Hematopoietic multipotent progenitor cell treated with erythropoietin and hydrocortisone succinate and interleukin-3 and kit ligand, for 6 days (in vitro differentiated cells): Measurements from ENCODE around the gene ELP4.

Experiments used
- DNase-seq: peaks from one replicate; pipeline ENCODE4 v3.0.0-alpha.2; 2015

The ELP4 gene

GRCh38 chr11:31802990-31803812, 293.6 kb downstream of the ELP4 start:
- DNase-seq: no peak

GRCh38 chr11:31803813-31804311, 294.3 kb downstream of the ELP4 start:
- no peak for DNase-seq

GRCh38 chr11:31804312-31805036, 294.9 kb downstream of the ELP4 start:
- DNase-seq: no peak

GRCh38 chr11:31805037-31805628, 295.6 kb downstream of the ELP4 start:
- DNase-seq: no peak

- DNase-seq: no peak
These were observed 296.1 kb downstream of the ELP4 start for GRCh38 chr11:31805629-31806185.

- no peak for DNase-seq
These were observed 296.8 kb downstream of the ELP4 start for GRCh38 chr11:31806186-31806927.

- DNase-seq: no peak
These were observed 297.6 kb downstream of the ELP4 start for GRCh38 chr11:31806928-31807798.

- DNase-seq: no peak
These were observed 298.5 kb downstream of the ELP4 start for GRCh38 chr11:31807799-31808667.

- no peak for DNase-seq
These were observed 299.4 kb downstream of the ELP4 start for GRCh38 chr11:31808721-31809540.

GRCh38 chr11:31809541-31809856, 299.9 kb downstream of the ELP4 start:
- DNase-seq: no peak

- no peak for DNase-seq
These were observed 300.6 kb downstream of the ELP4 start for GRCh38 chr11:31809857-31810778.

- peak; percentile 75 for DNase-seq
These were observed 301.4 kb downstream of the ELP4 start, which contains the start of gene PAX6 for GRCh38 chr11:31810779-31811647. Gene PAX6, minus strand, starts transcription at chr11:31811322. Its CDS starts 4,911 bp downstream, at chr11:31806411.

GRCh38 chr11:31812383-31813381, 303.1 kb downstream of the ELP4 start:
- no peak for DNase-seq

- DNase-seq: no peak
These were observed 304.0 kb downstream of the ELP4 start for GRCh38 chr11:31813391-31814175.

GRCh38 chr11:31814176-31814868, 304.8 kb downstream of the ELP4 start:
- no peak for DNase-seq
